Pancreas (tissue), 10 donors: ENCODE results near the gene TMEM108. TPM values are rescaled to one million over a fixed set of nuclear protein-coding genes. Genes with fewer than 3 reads are reported as not detected.
"Not testable (repeated sequence)": the region's sequence is repeated elsewhere in the genome, so short reads cannot be mapped to it uniquely, and the experiment has no call there.

Experiments
- ATAC-seq, 4 donors: fragments of 200-7000 bp; cut with Tn5 transposase; one replicate each; pipeline versions ENCODE4 v1.8.0 to v1.9.1; 2020; ENCODE audit warnings: mild to moderate bottlenecking in 4 of 4, moderate library complexity in 4 of 4
- DNase-seq, 6 donors: peaks; one replicate each; pipeline ENCODE4 v3.0.0-alpha.2; 2020
- FAIRE-seq: peaks from 2 replicates; lab custom pipeline; 2012; peaks lifted over from hg19 to GRCh38; lab: Jason Lieb, UNC
- H3K27ac ChIP-seq, 4 donors: fragments of 200-600 bp; sonication (generic); 1 replicate in 3 of 4; 2 replicates in 1 of 4; pipeline versions ENCODE4 v1.5.0 to v1.8.0; 2020
- H3K27me3 ChIP-seq, 4 donors: fragments of 200-600 bp; one replicate each; pipeline ENCODE4 v1.8.0; 2021
- H3K36me3 ChIP-seq, 3 donors: fragments of 200-600 bp; sonication (generic) in 1 of 3; one replicate each; pipeline versions ENCODE4 v1.5.0 to v1.8.0; 2020 to 2021
- H3K4me1 ChIP-seq, 3 donors: fragments of 200-600 bp; one replicate each; pipeline ENCODE4 v1.8.0; 2021
- H3K4me3 ChIP-seq, 4 donors: fragments of 200-600 bp; sonication (generic) in 2 of 4; one replicate each; pipeline versions ENCODE4 v1.5.0 to v1.8.0; 2020 to 2021
- H3K9me3 ChIP-seq, 4 donors: fragments of 200-600 bp; one replicate each; pipeline ENCODE4 v1.8.0; 2021
- CTCF ChIP-seq, 4 donors: fragments of 200-600 bp; sonication (generic) in 3 of 4; IDR thresholded peaks; one replicate each; pipeline versions ENCODE4 v1.5.0 to v1.8.0; 2021; ENCODE audit warnings: antibody characterized with exemption in 4 of 4
- WGBS, 2 donors: extraction: QIAGEN DNeasy Blood & Tissue Kit; methylation state at CpG; one replicate each; pipeline ENCODE4 v1.1.7; 2013; 5-methylcytosine and 5-hydroxymethylcytosine counted together
- intact Hi-C, 3 donors: fragments of 100-400 bp; cut with DNase I; formaldehyde crosslinking; loops; one replicate each; pipeline versions ENCODE4 v1.11.1 to v1.14.2; 2022
- polyA plus RNA-seq, 2 donors: library from polyadenylated mRNA; stranded (reverse); fragments of 200-250 nt; gene quantifications; one replicate each; pipeline ENCODE4 v1.2.3, GENCODE V29; 2013
- total RNA-seq, 6 donors: library from RNA; stranded (reverse); fragmentation: NEBNext Ultra II Directional in 4 of 6; extraction: Animal tissue kit (Norgen Biotek cat#: 25700) in 4 of 6; gene quantifications; one replicate each; pipeline versions ENCODE4 v1.2.1 to v1.2.4, GENCODE V29; 2021 to 2023
- donor health status: healthy with polysubstance abuse.
- donor health status: DM: no; HTN: no; CAD: no; lungs with moderate emphysema.
- donor health status: DM: no; HTN: no; CAD: no.
- donor health status: control.
- donor health status: control.
- donor health status: Bipolar disorder and iron deficiency.
- donor health status: DM: yes; HTN: yes; CAD: no.
- donor health status: DM: no; HTN: no; CAD: no.
- donor health status: DM: no; HTN: no; CAD: no.
- donor health status: DM: yes; HTN: yes; CAD: no.

The TMEM108 gene
- total and polyA plus RNA-seq, 8 donors, result 0.23 to 2.1 (median 0.52) TPM

GRCh38 chr3:133014325-133014724 is 23.9 kb upstream of the TMEM108 start:
- Histone ChIP-seq H3K27me3 (no peaks in the 10 kb centered on the region), H3K36me3 (no peaks in the 10 kb centered on the region), H3K9me3 (no peaks in the 10 kb centered on the region), H3K27ac (no peak overlapping the region), H3K4me3 (no peak overlapping the region), H3K4me1 (no peaks in the 10 kb centered on the region)
- FAIRE-seq (no peak), DNase-seq (no peak), ATAC-seq (no peak)
- WGBS, 2 donors, result 84 to 92% methylated on average over 3 of the region's 3 CpGs
- TF ChIP-seq CTCF (IDR thresholded peaks at IDR 0.05), result no peak
- intact Hi-C loops, result no loop called here

GRCh38 chr3:133015573-133015972 is 22.6 kb upstream of the TMEM108 start:
- H3K4me3 ChIP-seq, H3K9me3 ChIP-seq, H3K4me1 ChIP-seq, H3K27ac ChIP-seq, DNase-seq, H3K27me3 ChIP-seq, H3K36me3 ChIP-seq, intact Hi-C loops, FAIRE-seq, ATAC-seq: not testable (repeated sequence)
- 63 to 66% methylated on average over 5 of the region's 5 CpGs for WGBS, 2 donors

GRCh38 chr3:133016838-133017309 is 21.3 kb upstream of the TMEM108 start:
- DNase-seq (no peak), FAIRE-seq (no peak), ATAC-seq (no peak)
- no peak for TF ChIP-seq CTCF (IDR thresholded peaks at IDR 0.05)
- 13 to 17% methylated on average over 1 of the region's 1 CpG for WGBS, 2 donors
- H3K4me1 ChIP-seq, result no peaks in the 10 kb centered on the region
- intact Hi-C loops, result no loop called here
- no peaks in the 10 kb centered on the region for H3K36me3 ChIP-seq
- H3K4me3 ChIP-seq, result no peak overlapping the region
- H3K27ac ChIP-seq, result no peak overlapping the region
- H3K9me3 ChIP-seq, result no peaks in the 10 kb centered on the region
- H3K27me3 ChIP-seq, result no peaks in the 10 kb centered on the region

- Histone ChIP-seq H3K36me3 (no peaks in the 10 kb centered on the region), H3K27ac (no peak overlapping the region), H3K9me3 (no peaks in the 10 kb centered on the region), H3K4me1 (no peaks in the 10 kb centered on the region), H3K27me3 (no peaks in the 10 kb centered on the region), H3K4me3 (no peak overlapping the region)
- FAIRE-seq (no peak), ATAC-seq (no peak), DNase-seq (no peak)
- TF ChIP-seq CTCF (IDR thresholded peaks at IDR 0.05), result no peak
- intact Hi-C loops, result no loop called here
- WGBS, 2 donors, result 80 to 93% methylated on average over 3 of the region's 3 CpGs
Observed at GRCh38 chr3:133018921-133019320, 19.3 kb upstream of the TMEM108 start.

- no peak for TF ChIP-seq CTCF (IDR thresholded peaks at IDR 0.05)
Observed at GRCh38 chr3:133021206-133021605, 17.0 kb upstream of the TMEM108 start.

More at GRCh38 chr3:133021206-133021605, 17.0 kb upstream of the TMEM108 start:
- no peaks in the 10 kb centered on the region for H3K36me3 ChIP-seq
- H3K9me3 ChIP-seq, result no peaks in the 10 kb centered on the region
- intact Hi-C loops, result no loop called here
- H3K4me3 ChIP-seq, result no peak overlapping the region
- H3K4me1 ChIP-seq, result no peaks in the 10 kb centered on the region
- H3K27me3 ChIP-seq, result no peaks in the 10 kb centered on the region
- ATAC-seq, result no peak
- WGBS, 2 donors, result 88 to 94% methylated on average over 2 of the region's 2 CpGs
- no peak for FAIRE-seq
- no peak for DNase-seq
- no peak overlapping the region for H3K27ac ChIP-seq
